HL-60 (cell line): ENCODE results near the gene RTL10.

ENCODE experiments used
- GABPA ChIP-seq: IDR thresholded peaks from 2 replicates; pipeline ENCODE4 v1.6.1; 2012; ENCODE audit warnings: low read depth
- POLR2AphosphoS5 ChIP-seq: IDR thresholded peaks from 2 replicates; pipeline ENCODE4 v1.6.1; 2012; ENCODE audit warnings: low read depth
- SPI1 ChIP-seq: IDR thresholded peaks from 2 replicates; pipeline ENCODE4 v1.6.1; 2012; ENCODE audit warnings: low read depth, mild to moderate bottlenecking, borderline replicate concordance
- TF ChIP-seq, protein P1 (sequence below): IDR thresholded peaks from one replicate; pipeline ENCODE4 v1.5.1; 2011; ENCODE audit warnings: low read length, control low read depth, inconsistent platforms; ENCODE audit not compliant: insufficient read depth
- TF ChIP-seq, protein P2 (sequence below): IDR thresholded peaks from 2 replicates; pipeline ENCODE4 v1.6.1; 2012; ENCODE audit warnings: low read depth; ENCODE audit not compliant: insufficient replicate concordance

DNA sequence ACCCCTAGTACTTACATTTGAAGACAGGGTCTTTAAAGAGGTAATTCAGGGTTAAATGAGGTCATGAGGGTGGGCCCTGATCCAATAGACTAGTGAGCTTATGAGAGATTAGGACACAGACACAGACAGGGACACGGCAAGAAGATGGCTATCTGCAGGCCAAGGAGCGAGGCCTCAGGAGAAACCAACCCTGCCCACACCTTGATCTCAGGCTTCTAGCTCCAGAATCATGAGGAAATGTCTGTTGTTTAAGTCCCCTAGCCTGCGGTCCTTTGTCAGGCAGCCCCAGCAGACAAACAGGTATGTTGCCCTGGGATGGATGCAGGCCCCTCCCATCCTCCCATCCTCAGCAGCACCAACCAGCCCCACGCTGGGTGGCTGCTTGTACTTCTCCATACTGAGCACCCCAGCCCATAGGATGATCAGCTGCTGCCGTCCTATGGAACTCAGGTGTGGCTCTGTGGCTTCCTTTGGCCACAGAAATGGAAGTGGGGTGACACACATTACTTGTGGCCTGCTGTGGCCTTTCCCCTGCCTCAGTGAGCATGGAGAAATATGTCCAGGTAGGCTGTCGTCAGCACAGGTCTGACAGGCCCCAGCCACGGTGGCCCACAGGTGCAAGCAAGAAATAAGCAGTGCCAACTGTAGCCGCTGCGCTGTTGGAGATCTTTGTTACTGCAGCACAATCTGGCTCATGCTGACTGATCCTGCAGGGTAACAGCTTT is 7.9 kb downstream of the RTL10 start:
- TF ChIP-seq, protein P1, sequence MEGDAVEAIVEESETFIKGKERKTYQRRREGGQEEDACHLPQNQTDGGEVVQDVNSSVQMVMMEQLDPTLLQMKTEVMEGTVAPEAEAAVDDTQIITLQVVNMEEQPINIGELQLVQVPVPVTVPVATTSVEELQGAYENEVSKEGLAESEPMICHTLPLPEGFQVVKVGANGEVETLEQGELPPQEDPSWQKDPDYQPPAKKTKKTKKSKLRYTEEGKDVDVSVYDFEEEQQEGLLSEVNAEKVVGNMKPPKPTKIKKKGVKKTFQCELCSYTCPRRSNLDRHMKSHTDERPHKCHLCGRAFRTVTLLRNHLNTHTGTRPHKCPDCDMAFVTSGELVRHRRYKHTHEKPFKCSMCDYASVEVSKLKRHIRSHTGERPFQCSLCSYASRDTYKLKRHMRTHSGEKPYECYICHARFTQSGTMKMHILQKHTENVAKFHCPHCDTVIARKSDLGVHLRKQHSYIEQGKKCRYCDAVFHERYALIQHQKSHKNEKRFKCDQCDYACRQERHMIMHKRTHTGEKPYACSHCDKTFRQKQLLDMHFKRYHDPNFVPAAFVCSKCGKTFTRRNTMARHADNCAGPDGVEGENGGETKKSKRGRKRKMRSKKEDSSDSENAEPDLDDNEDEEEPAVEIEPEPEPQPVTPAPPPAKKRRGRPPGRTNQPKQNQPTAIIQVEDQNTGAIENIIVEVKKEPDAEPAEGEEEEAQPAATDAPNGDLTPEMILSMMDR = no peak
- TF ChIP-seq SPI1 (no peak), GABPA (no peak), POLR2AphosphoS5 (no peak)
- TF ChIP-seq, protein P2, sequence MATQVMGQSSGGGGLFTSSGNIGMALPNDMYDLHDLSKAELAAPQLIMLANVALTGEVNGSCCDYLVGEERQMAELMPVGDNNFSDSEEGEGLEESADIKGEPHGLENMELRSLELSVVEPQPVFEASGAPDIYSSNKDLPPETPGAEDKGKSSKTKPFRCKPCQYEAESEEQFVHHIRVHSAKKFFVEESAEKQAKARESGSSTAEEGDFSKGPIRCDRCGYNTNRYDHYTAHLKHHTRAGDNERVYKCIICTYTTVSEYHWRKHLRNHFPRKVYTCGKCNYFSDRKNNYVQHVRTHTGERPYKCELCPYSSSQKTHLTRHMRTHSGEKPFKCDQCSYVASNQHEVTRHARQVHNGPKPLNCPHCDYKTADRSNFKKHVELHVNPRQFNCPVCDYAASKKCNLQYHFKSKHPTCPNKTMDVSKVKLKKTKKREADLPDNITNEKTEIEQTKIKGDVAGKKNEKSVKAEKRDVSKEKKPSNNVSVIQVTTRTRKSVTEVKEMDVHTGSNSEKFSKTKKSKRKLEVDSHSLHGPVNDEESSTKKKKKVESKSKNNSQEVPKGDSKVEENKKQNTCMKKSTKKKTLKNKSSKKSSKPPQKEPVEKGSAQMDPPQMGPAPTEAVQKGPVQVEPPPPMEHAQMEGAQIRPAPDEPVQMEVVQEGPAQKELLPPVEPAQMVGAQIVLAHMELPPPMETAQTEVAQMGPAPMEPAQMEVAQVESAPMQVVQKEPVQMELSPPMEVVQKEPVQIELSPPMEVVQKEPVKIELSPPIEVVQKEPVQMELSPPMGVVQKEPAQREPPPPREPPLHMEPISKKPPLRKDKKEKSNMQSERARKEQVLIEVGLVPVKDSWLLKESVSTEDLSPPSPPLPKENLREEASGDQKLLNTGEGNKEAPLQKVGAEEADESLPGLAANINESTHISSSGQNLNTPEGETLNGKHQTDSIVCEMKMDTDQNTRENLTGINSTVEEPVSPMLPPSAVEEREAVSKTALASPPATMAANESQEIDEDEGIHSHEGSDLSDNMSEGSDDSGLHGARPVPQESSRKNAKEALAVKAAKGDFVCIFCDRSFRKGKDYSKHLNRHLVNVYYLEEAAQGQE = no peak
